Measurements from ENCODE around the gene RAB26.

DNA sequence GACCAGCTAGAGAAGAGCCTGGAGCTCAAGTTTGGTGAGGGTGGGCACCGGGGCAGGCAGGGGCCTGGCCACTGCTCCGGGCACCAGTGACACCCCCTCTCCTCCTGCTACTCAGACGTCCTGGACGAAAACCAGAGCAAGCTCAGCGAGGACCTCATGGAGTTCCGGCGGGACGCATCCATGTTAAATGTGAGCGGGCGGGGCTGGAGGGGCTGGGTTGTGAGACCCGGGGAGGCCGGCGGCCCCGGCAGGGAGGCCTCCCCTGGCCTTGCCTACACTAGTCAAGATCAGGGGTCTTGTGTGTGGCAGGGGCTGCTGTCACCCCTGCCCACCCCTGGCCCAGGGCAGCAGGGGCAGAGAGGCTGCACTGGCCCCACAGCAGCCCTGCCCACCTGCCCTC, 24.9 kb downstream of the RAB26 start:
- TF ChIP-seq POLR2A (IDR thresholded peaks at IDR 0.05): no peak
- TF ChIP-seq, protein P1, sequence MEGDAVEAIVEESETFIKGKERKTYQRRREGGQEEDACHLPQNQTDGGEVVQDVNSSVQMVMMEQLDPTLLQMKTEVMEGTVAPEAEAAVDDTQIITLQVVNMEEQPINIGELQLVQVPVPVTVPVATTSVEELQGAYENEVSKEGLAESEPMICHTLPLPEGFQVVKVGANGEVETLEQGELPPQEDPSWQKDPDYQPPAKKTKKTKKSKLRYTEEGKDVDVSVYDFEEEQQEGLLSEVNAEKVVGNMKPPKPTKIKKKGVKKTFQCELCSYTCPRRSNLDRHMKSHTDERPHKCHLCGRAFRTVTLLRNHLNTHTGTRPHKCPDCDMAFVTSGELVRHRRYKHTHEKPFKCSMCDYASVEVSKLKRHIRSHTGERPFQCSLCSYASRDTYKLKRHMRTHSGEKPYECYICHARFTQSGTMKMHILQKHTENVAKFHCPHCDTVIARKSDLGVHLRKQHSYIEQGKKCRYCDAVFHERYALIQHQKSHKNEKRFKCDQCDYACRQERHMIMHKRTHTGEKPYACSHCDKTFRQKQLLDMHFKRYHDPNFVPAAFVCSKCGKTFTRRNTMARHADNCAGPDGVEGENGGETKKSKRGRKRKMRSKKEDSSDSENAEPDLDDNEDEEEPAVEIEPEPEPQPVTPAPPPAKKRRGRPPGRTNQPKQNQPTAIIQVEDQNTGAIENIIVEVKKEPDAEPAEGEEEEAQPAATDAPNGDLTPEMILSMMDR (IDR thresholded peaks at IDR 0.05): no peak
- TF ChIP-seq POLR2AphosphoS5 (IDR thresholded peaks at IDR 0.05; ENCODE audit: insufficient read depth in 1 of 2, low read depth in 1 of 2): no peak

Measured in vagina (tissue), 2 donors.